GM12878 (cell line): ENCODE data around the gene SETDB1. TPM values are rescaled to one million over a fixed set of nuclear protein-coding genes. Genes with fewer than 3 reads are reported as not detected.

Source experiments
- ATAC-seq: fragments of 200-7000 bp; cut with Tn5 transposase; 3 replicates; pipeline ENCODE4 v1.9.1; 2020; ENCODE audit warnings: mild to moderate bottlenecking, moderate library complexity
- BruUV-seq: library from RNA; stranded (reverse); fragments of 400-500 nt; replicated peaks from 2 replicates; lab custom pipeline; 2021; lab: Mats Ljungman, UMichigan
- CTCF ChIA-PET: fragments of 300-600 bp; sonication (Branson Sonifier 250); formaldehyde crosslinking; extraction: SDS; loops from one replicate; lab custom pipeline; 2021; ENCODE audit warnings: inconsistent platforms; lab: Yijun Ruan, JAX
- POLR2A ChIA-PET: fragments of 350-600 bp; formaldehyde crosslinking; extraction: SDS; loops from one replicate; lab custom pipeline; 2021; ENCODE audit warnings: inconsistent platforms; lab: Charles Lee
- RAD21 ChIA-PET: fragments of 300-600 bp; sonication (Branson Sonifier 250); formaldehyde crosslinking; loops from one replicate; lab custom pipeline; 2023; ENCODE audit warnings: antibody characterized with exemption; ENCODE audit not compliant: unreplicated experiment; lab: Charles Lee
- SMC1A ChIA-PET: fragments of 300-600 bp; sonication (Branson Sonifier 250); formaldehyde crosslinking; loops from one replicate; lab custom pipeline; 2023; ENCODE audit not compliant: unreplicated experiment, uncharacterized antibody; lab: Charles Lee
- DNase-seq: peaks from one replicate; pipeline ENCODE4 v3.0.0-alpha.2; 2011; ENCODE audit warnings: low read depth, low spot score
- FAIRE-seq: peaks from 3 replicates; lab custom pipeline; 2011; peaks lifted over from hg19 to GRCh38; lab: Jason Lieb, UNC
- H2AFZ ChIP-seq: 2 replicates; pipeline ENCODE4 v1.6.0; 2011; ENCODE audit warnings: low read depth, low read length, control low read depth; ENCODE audit not compliant: control insufficient read depth
- H3K27ac ChIP-seq: 2 replicates; pipeline ENCODE4 v1.5.1; 2011; ENCODE audit warnings: control low read depth; ENCODE audit not compliant: control insufficient read depth, insufficient read depth
- H3K27me3 ChIP-seq, 2 experiments: replicated peaks in 1 of 2; 2 replicates each; pipeline versions ENCODE4 v1.6.0 to v1.6.1; 2011; ENCODE audit warnings: low read length in 1 of 2; ENCODE audit not compliant: control insufficient read depth in 2 of 2, insufficient read depth in 2 of 2
- H3K36me3 ChIP-seq, 2 experiments: 2 replicates each; pipeline ENCODE4 v1.5.1; 2011; ENCODE audit warnings: low read length in 1 of 2; ENCODE audit not compliant: control insufficient read depth in 2 of 2, insufficient read depth in 2 of 2
- H3K4me1 ChIP-seq: 2 replicates; pipeline ENCODE4 v1.6.1; 2011; ENCODE audit warnings: mild to moderate bottlenecking, low read length, moderate library complexity, mixed read lengths; ENCODE audit not compliant: control insufficient read depth, insufficient read depth
- H3K4me2 ChIP-seq: 2 replicates; pipeline ENCODE4 v1.6.0; 2011; ENCODE audit warnings: control low read depth; ENCODE audit not compliant: control insufficient read depth, insufficient read depth
- H3K4me3 ChIP-seq: fragments of 200-600 bp; sonication (generic); 2 replicates; pipeline ENCODE4 v1.5.1; 2016
- H3K79me2 ChIP-seq: 2 replicates; pipeline ENCODE4 v1.6.0; 2011; ENCODE audit warnings: low read length; ENCODE audit not compliant: control insufficient read depth, insufficient read depth
- H3K9ac ChIP-seq: 2 replicates; pipeline ENCODE4 v1.8.0; 2011; ENCODE audit warnings: low read length, control low read depth, mixed read lengths; ENCODE audit not compliant: control insufficient read depth, insufficient read depth
- H3K9me3 ChIP-seq: replicated peaks from 3 replicates; pipeline ENCODE4 v1.5.1; 2011; ENCODE audit warnings: mild to moderate bottlenecking, low read length; ENCODE audit not compliant: control insufficient read depth, insufficient read depth
- H4K20me1 ChIP-seq: 2 replicates; pipeline ENCODE4 v1.6.0; 2011; ENCODE audit not compliant: control insufficient read depth, insufficient read depth
- BCL11A ChIP-seq: IDR thresholded peaks from 2 replicates; pipeline ENCODE4 v1.6.1; 2011; ENCODE audit warnings: low read depth, low read length
- EZH2 ChIP-seq: IDR thresholded peaks from 2 replicates; pipeline ENCODE4 v1.6.1; 2012; ENCODE audit warnings: low read depth, mild to moderate bottlenecking, control low read depth, inconsistent platforms, low read length, borderline replicate concordance; ENCODE audit not compliant: control insufficient read depth
- IKZF2 ChIP-seq, 2 experiments: fragments of 450-650 bp; IDR thresholded peaks; 2 replicates each; pipeline ENCODE4 v1.6.1; 2017; ENCODE audit warnings: mild to moderate bottlenecking in 2 of 2, moderate library complexity in 2 of 2
- JUNB ChIP-seq: IDR thresholded peaks from 2 replicates; pipeline ENCODE4 v1.6.1; 2016; ENCODE audit warnings: antibody characterized with exemption, mild to moderate bottlenecking
- NFYB ChIP-seq: IDR thresholded peaks from 2 replicates; pipeline ENCODE4 v1.6.1; 2011; ENCODE audit warnings: low read depth, mild to moderate bottlenecking, low read length, improper control_type of control experiment, moderate library complexity; ENCODE audit not compliant: insufficient read depth
- RELA ChIP-seq: fragments of 450-650 bp; IDR thresholded peaks from 2 replicates; pipeline ENCODE4 v1.8.0; 2014; ENCODE audit warnings: borderline replicate concordance; ENCODE audit not compliant: partially characterized antibody
- WGBS: methylation state at CpG from one replicate; pipeline ENCODE4 v1.1.6; 2016; ENCODE audit warnings: low lambda C conversion rate; ENCODE audit not compliant: insufficient replicate concordance, insufficient coverage; ENCODE audit errors: missing lambda C conversion rate; 5-methylcytosine and 5-hydroxymethylcytosine counted together
- in situ Hi-C: fragments of 300-500 bp; cut with MboI; formaldehyde crosslinking; loops from 9 replicates; pipeline ENCODE4 v1.14.3; 2018; ENCODE audit warnings: mixed read lengths
- intact Hi-C: fragments of 100-400 bp; cut with micrococcal nuclease; formaldehyde crosslinking; loops from one replicate; pipeline ENCODE4 v1.14.2; 2022; ENCODE audit not compliant: unreplicated experiment
- polyA plus RNA-seq, 11 experiments: library from polyadenylated mRNA; depleted of rRNA in 4 of 11; unstranded in 6 of 11; stranded (reverse) in 5 of 11; fragments of >200 nt; fragmentation: Nextera tagmentation in 4 of 11; fragmentation: Illumina TruSeq in 1 of 11; extraction: Ambion mirVana in 4 of 11; extraction: Trizol in 1 of 11; gene quantifications; 1 replicate in 1 of 11; 2 replicates in 10 of 11; pipeline versions ENCODE4 v1.2.1 to v1.2.3, GENCODE V29; 2011 to 2016; ENCODE audit warnings: inconsistent platforms in 2 of 11, missing spikeins in 2 of 11, low read depth in 1 of 11
- total RNA-seq, 4 experiments: library from RNA; depleted of rRNA in 3 of 4; stranded (reverse); fragments of >200 nt in 3 of 4; fragmentation: Illumina TruSeq in 1 of 4; extraction: Trizol in 1 of 4; gene quantifications; 2 replicates each; pipeline versions ENCODE4 v1.2.1 to v1.2.3, GENCODE V29; 2013 to 2021
- TF ChIP-seq, protein P1 (sequence below): IDR thresholded peaks from 2 replicates; pipeline ENCODE4 v1.6.1; 2011; ENCODE audit warnings: mild to moderate bottlenecking, low read depth, low read length, moderate library complexity; ENCODE audit not compliant: insufficient replicate concordance
- TF ChIP-seq, protein P2 (sequence below): fragments of 450-650 bp; IDR thresholded peaks from 2 replicates; pipeline ENCODE4 v1.6.1; 2018; ENCODE audit warnings: mild to moderate bottlenecking, low read depth, moderate library complexity; ENCODE audit not compliant: partially characterized antibody
- TF ChIP-seq, protein P3 (sequence below): fragments of 450-650 bp; formaldehyde crosslinking; IDR thresholded peaks from 2 replicates; pipeline ENCODE4 v1.4.0; 2020; ENCODE audit warnings: mild to moderate bottlenecking, moderate library complexity

Gene SETDB1
- total and polyA plus RNA-seq, 10 of the 15 experiments (the other 5 are each of a cell fraction or from before 2014, with no cell fraction given) = 14.3 to 56.7 (median 35.7) TPM

DNA sequence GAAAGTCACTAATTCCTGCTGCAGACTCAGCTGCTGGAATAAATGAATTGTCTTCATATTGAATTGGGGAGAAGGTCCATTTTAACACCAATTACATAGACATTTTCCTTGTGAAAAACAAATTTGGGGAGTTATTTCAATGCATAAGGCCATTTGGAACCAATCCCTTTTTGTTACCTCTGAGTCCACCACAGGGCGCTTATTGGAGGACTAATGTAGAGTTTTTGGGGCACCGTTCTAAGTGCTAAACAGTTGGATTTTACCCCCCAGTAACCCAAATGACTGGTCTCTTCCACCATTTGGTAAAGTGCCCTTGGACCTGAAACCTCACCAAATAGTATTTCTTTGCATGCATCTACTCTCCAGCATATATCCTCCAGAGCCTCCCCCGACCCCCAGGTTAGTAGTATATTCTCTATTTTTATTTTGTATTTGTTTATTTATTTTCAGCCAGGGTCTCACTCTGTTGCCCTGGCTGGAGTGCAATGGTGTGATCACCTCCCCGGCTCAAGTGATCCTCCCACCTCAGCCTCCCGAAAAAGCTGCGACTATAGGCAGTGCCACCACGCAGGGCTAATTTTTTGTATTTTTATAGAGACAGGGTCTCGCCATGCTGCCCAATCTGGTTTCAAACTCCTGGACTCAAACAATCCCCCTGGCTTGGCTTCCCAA lies 83.6 kb downstream of the SETDB1 start (continued):
- TF ChIP-seq, protein P1, sequence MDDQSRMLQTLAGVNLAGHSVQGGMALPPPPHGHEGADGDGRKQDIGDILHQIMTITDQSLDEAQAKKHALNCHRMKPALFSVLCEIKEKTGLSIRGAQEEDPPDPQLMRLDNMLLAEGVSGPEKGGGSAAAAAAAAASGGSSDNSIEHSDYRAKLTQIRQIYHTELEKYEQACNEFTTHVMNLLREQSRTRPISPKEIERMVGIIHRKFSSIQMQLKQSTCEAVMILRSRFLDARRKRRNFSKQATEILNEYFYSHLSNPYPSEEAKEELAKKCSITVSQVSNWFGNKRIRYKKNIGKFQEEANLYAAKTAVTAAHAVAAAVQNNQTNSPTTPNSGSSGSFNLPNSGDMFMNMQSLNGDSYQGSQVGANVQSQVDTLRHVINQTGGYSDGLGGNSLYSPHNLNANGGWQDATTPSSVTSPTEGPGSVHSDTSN = no peak
- TF ChIP-seq BCL11A (no peak), EZH2 (no peak)

DNA sequence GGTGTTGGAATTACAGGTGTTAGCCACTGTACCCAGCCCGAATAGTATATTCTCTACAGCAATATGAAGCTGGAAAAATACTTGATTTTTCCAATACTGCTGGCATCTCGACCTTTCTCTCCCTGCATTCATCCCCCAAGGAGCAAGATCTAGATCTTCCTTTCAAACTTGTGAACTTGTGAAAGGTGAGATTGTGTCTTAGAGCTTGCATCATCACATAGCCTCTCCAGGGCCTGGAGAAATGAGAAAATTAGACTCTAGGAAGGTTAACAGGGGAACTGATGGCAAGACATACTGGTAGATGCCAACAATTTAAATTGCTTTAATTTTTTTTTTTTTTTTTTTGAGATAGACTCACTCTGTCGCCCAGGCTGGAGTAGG lies 84.2 kb downstream of the SETDB1 start:
- Histone ChIP-seq H3K36me3 (no peaks in the 10 kb centered on the region), H2AFZ (no peak overlapping the region), H3K9ac (no peak overlapping the region), H3K4me2 (no peak overlapping the region), H3K27ac (no peak overlapping the region), H3K4me3 (no peak overlapping the region), H3K4me1 (peaks cover 7% of the 10 kb centered on the region), H3K27me3 (no peaks in the 10 kb centered on the region), H3K9me3 (no peaks in the 10 kb centered on the region), H4K20me1 (no peaks in the 10 kb centered on the region), H3K79me2 (peaks cover 16% of the 10 kb centered on the region)
- DNase-seq (no peak), FAIRE-seq (no peak), ATAC-seq (no peak)
- ChIA-PET CTCF (no interaction called here), RAD21 (no interaction called here), SMC1A (no interaction called here), POLR2A (interaction anchor here (0.5 to 1.3 kb wide), 5 partner anchors 14 to 165 kb away, joined by 3 to 6 read pairs (median 4); partner anchors contain the start of gene TMOD4)
- BruUV-seq = no TSS peak
- intact Hi-C loops = no loop called here
- 71% methylated on average over 2 of the region's 3 CpGs for WGBS
- in situ Hi-C loops = no loop called here
- no peak for TF ChIP-seq NFYB
- TF ChIP-seq, protein P2, sequence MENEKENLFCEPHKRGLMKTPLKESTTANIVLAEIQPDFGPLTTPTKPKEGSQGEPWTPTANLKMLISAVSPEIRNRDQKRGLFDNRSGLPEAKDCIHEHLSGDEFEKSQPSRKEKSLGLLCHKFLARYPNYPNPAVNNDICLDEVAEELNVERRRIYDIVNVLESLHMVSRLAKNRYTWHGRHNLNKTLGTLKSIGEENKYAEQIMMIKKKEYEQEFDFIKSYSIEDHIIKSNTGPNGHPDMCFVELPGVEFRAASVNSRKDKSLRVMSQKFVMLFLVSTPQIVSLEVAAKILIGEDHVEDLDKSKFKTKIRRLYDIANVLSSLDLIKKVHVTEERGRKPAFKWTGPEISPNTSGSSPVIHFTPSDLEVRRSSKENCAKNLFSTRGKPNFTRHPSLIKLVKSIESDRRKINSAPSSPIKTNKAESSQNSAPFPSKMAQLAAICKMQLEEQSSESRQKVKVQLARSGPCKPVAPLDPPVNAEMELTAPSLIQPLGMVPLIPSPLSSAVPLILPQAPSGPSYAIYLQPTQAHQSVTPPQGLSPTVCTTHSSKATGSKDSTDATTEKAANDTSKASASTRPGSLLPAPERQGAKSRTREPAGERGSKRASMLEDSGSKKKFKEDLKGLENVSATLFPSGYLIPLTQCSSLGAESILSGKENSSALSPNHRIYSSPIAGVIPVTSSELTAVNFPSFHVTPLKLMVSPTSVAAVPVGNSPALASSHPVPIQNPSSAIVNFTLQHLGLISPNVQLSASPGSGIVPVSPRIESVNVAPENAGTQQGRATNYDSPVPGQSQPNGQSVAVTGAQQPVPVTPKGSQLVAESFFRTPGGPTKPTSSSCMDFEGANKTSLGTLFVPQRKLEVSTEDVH = no peak
- TF ChIP-seq, protein P3, sequence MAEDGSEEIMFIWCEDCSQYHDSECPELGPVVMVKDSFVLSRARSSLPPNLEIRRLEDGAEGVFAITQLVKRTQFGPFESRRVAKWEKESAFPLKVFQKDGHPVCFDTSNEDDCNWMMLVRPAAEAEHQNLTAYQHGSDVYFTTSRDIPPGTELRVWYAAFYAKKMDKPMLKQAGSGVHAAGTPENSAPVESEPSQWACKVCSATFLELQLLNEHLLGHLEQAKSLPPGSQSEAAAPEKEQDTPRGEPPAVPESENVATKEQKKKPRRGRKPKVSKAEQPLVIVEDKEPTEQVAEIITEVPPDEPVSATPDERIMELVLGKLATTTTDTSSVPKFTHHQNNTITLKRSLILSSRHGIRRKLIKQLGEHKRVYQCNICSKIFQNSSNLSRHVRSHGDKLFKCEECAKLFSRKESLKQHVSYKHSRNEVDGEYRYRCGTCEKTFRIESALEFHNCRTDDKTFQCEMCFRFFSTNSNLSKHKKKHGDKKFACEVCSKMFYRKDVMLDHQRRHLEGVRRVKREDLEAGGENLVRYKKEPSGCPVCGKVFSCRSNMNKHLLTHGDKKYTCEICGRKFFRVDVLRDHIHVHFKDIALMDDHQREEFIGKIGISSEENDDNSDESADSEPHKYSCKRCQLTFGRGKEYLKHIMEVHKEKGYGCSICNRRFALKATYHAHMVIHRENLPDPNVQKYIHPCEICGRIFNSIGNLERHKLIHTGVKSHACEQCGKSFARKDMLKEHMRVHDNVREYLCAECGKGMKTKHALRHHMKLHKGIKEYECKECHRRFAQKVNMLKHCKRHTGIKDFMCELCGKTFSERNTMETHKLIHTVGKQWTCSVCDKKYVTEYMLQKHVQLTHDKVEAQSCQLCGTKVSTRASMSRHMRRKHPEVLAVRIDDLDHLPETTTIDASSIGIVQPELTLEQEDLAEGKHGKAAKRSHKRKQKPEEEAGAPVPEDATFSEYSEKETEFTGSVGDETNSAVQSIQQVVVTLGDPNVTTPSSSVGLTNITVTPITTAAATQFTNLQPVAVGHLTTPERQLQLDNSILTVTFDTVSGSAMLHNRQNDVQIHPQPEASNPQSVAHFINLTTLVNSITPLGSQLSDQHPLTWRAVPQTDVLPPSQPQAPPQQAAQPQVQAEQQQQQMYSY (CRISPR knock-in tag) = no peak
- no peak for TF ChIP-seq JUNB
- TF ChIP-seq IKZF2 (IDR thresholded peaks at IDR 0.05) = no peak
- no peak for TF ChIP-seq RELA
